GM12878 (cell line): ENCODE measurements around the gene MYO3B. TPM values are rescaled to one million over a fixed set of nuclear protein-coding genes. Genes with fewer than 3 reads are reported as not detected.

ENCODE experiments used
- ATAC-seq: fragments of 200-7000 bp; cut with Tn5 transposase; 3 replicates; pipeline ENCODE4 v1.9.1; 2020; ENCODE audit warnings: mild to moderate bottlenecking, moderate library complexity
- BruUV-seq: library from RNA; stranded (reverse); fragments of 400-500 nt; replicated peaks from 2 replicates; lab custom pipeline; 2021; lab: Mats Ljungman, UMichigan
- CTCF ChIA-PET: fragments of 300-600 bp; sonication (Branson Sonifier 250); formaldehyde crosslinking; extraction: SDS; loops from one replicate; lab custom pipeline; 2021; ENCODE audit warnings: inconsistent platforms; lab: Yijun Ruan, JAX
- POLR2A ChIA-PET: fragments of 350-600 bp; formaldehyde crosslinking; extraction: SDS; loops from one replicate; lab custom pipeline; 2021; ENCODE audit warnings: inconsistent platforms; lab: Charles Lee
- RAD21 ChIA-PET: fragments of 300-600 bp; sonication (Branson Sonifier 250); formaldehyde crosslinking; loops from one replicate; lab custom pipeline; 2023; ENCODE audit warnings: antibody characterized with exemption; ENCODE audit not compliant: unreplicated experiment; lab: Charles Lee
- SMC1A ChIA-PET: fragments of 300-600 bp; sonication (Branson Sonifier 250); formaldehyde crosslinking; loops from one replicate; lab custom pipeline; 2023; ENCODE audit not compliant: unreplicated experiment, uncharacterized antibody; lab: Charles Lee
- DNase-seq: peaks from one replicate; pipeline ENCODE4 v3.0.0-alpha.2; 2011; ENCODE audit warnings: low read depth, low spot score
- FAIRE-seq: peaks from 3 replicates; lab custom pipeline; 2011; peaks lifted over from hg19 to GRCh38; lab: Jason Lieb, UNC
- H2AFZ ChIP-seq: 2 replicates; pipeline ENCODE4 v1.6.0; 2011; ENCODE audit warnings: low read depth, low read length, control low read depth; ENCODE audit not compliant: control insufficient read depth
- H3K27ac ChIP-seq: 2 replicates; pipeline ENCODE4 v1.5.1; 2011; ENCODE audit warnings: control low read depth; ENCODE audit not compliant: control insufficient read depth, insufficient read depth
- H3K27me3 ChIP-seq, 2 experiments: replicated peaks in 1 of 2; 2 replicates each; pipeline versions ENCODE4 v1.6.0 to v1.6.1; 2011; ENCODE audit warnings: low read length in 1 of 2; ENCODE audit not compliant: control insufficient read depth in 2 of 2, insufficient read depth in 2 of 2
- H3K36me3 ChIP-seq, 2 experiments: 2 replicates each; pipeline ENCODE4 v1.5.1; 2011; ENCODE audit warnings: low read length in 1 of 2; ENCODE audit not compliant: control insufficient read depth in 2 of 2, insufficient read depth in 2 of 2
- H3K4me1 ChIP-seq: 2 replicates; pipeline ENCODE4 v1.6.1; 2011; ENCODE audit warnings: mild to moderate bottlenecking, low read length, moderate library complexity, mixed read lengths; ENCODE audit not compliant: control insufficient read depth, insufficient read depth
- H3K4me2 ChIP-seq: 2 replicates; pipeline ENCODE4 v1.6.0; 2011; ENCODE audit warnings: control low read depth; ENCODE audit not compliant: control insufficient read depth, insufficient read depth
- H3K4me3 ChIP-seq: fragments of 200-600 bp; sonication (generic); 2 replicates; pipeline ENCODE4 v1.5.1; 2016
- H3K79me2 ChIP-seq: 2 replicates; pipeline ENCODE4 v1.6.0; 2011; ENCODE audit warnings: low read length; ENCODE audit not compliant: control insufficient read depth, insufficient read depth
- H3K9ac ChIP-seq: 2 replicates; pipeline ENCODE4 v1.8.0; 2011; ENCODE audit warnings: low read length, control low read depth, mixed read lengths; ENCODE audit not compliant: control insufficient read depth, insufficient read depth
- H3K9me3 ChIP-seq: replicated peaks from 3 replicates; pipeline ENCODE4 v1.5.1; 2011; ENCODE audit warnings: mild to moderate bottlenecking, low read length; ENCODE audit not compliant: control insufficient read depth, insufficient read depth
- H4K20me1 ChIP-seq: 2 replicates; pipeline ENCODE4 v1.6.0; 2011; ENCODE audit not compliant: control insufficient read depth, insufficient read depth
- BHLHE40 ChIP-seq, 2 experiments: fragments of 450-650 bp in 1 of 2; IDR thresholded peaks; 2 replicates each; pipeline ENCODE4 v1.6.1; 2011 to 2017; ENCODE audit warnings: low read depth in 2 of 2, borderline replicate concordance in 1 of 2, improper control_type of control experiment in 1 of 2, low read length in 1 of 2, mild to moderate bottlenecking in 1 of 2
- DPF2 ChIP-seq: fragments of 450-650 bp; IDR thresholded peaks from 2 replicates; pipeline ENCODE4 v1.6.1; 2017; ENCODE audit warnings: mild to moderate bottlenecking
- ETV6 ChIP-seq, 2 experiments: fragments of 450-650 bp in 1 of 2; IDR thresholded peaks in 1 of 2; conservative IDR thresholded peaks in 1 of 2; 2 replicates each; pipeline ENCODE4 v1.6.1; 2014; ENCODE audit warnings: antibody characterized with exemption in 1 of 2, borderline replicate concordance in 1 of 2, low read depth in 1 of 2, mild to moderate bottlenecking in 1 of 2, moderate library complexity in 1 of 2
- KAT2A ChIP-seq: conservative IDR thresholded peaks from 2 replicates; pipeline ENCODE4 v1.6.1; 2011; ENCODE audit warnings: low read depth, low read length; ENCODE audit not compliant: control insufficient read depth
- MLLT1 ChIP-seq: fragments of 450-650 bp; IDR thresholded peaks from 2 replicates; pipeline ENCODE4 v1.6.1; 2016; ENCODE audit warnings: mild to moderate bottlenecking
- NR2C1 ChIP-seq: fragments of 450-650 bp; IDR thresholded peaks from 2 replicates; pipeline ENCODE4 v1.6.1; 2017; ENCODE audit warnings: antibody characterized with exemption, mild to moderate bottlenecking, moderate library complexity
- PML ChIP-seq: IDR thresholded peaks from 2 replicates; pipeline ENCODE4 v1.6.1; 2012; ENCODE audit warnings: low read length, inconsistent platforms
- RELB ChIP-seq: fragments of 450-650 bp; IDR thresholded peaks from 2 replicates; pipeline ENCODE4 v1.6.1; 2017; ENCODE audit warnings: low read depth, mild to moderate bottlenecking, moderate library complexity
- SP1 ChIP-seq: IDR thresholded peaks from one replicate; pipeline ENCODE4 v1.6.1; 2011; ENCODE audit warnings: low read depth, low read length
- WRNIP1 ChIP-seq: IDR thresholded peaks from 2 replicates; pipeline ENCODE4 v1.6.1; 2011; ENCODE audit warnings: low read depth, low read length, improper control_type of control experiment, borderline replicate concordance
- ZBTB40 ChIP-seq: fragments of 450-650 bp; IDR thresholded peaks from 2 replicates; pipeline ENCODE4 v1.6.1; 2016; ENCODE audit warnings: mild to moderate bottlenecking, moderate library complexity, borderline replicate concordance
- ZNF24 ChIP-seq: fragments of 450-650 bp; IDR thresholded peaks from 2 replicates; pipeline ENCODE4 v1.6.1; 2017; ENCODE audit warnings: antibody characterized with exemption, mild to moderate bottlenecking
- ZNF622 ChIP-seq: fragments of 450-650 bp; IDR thresholded peaks from 2 replicates; pipeline ENCODE4 v1.6.1; 2017; ENCODE audit warnings: mild to moderate bottlenecking, inconsistent platforms
- WGBS: methylation state at CpG from one replicate; pipeline ENCODE4 v1.1.6; 2016; ENCODE audit warnings: low lambda C conversion rate; ENCODE audit not compliant: insufficient replicate concordance, insufficient coverage; ENCODE audit errors: missing lambda C conversion rate; 5-methylcytosine and 5-hydroxymethylcytosine counted together
- in situ Hi-C: fragments of 300-500 bp; cut with MboI; formaldehyde crosslinking; loops from 9 replicates; pipeline ENCODE4 v1.14.3; 2018; ENCODE audit warnings: mixed read lengths
- intact Hi-C: fragments of 100-400 bp; cut with micrococcal nuclease; formaldehyde crosslinking; loops from one replicate; pipeline ENCODE4 v1.14.2; 2022; ENCODE audit not compliant: unreplicated experiment
- polyA plus RNA-seq, 11 experiments: library from polyadenylated mRNA; depleted of rRNA in 4 of 11; unstranded in 6 of 11; stranded (reverse) in 5 of 11; fragments of >200 nt; fragmentation: Nextera tagmentation in 4 of 11; fragmentation: Illumina TruSeq in 1 of 11; extraction: Ambion mirVana in 4 of 11; extraction: Trizol in 1 of 11; gene quantifications; 1 replicate in 1 of 11; 2 replicates in 10 of 11; pipeline versions ENCODE4 v1.2.1 to v1.2.3, GENCODE V29; 2011 to 2016; ENCODE audit warnings: inconsistent platforms in 2 of 11, missing spikeins in 2 of 11, low read depth in 1 of 11
- total RNA-seq, 4 experiments: library from RNA; depleted of rRNA in 3 of 4; stranded (reverse); fragments of >200 nt in 3 of 4; fragmentation: Illumina TruSeq in 1 of 4; extraction: Trizol in 1 of 4; gene quantifications; 2 replicates each; pipeline versions ENCODE4 v1.2.1 to v1.2.3, GENCODE V29; 2013 to 2021
- TF ChIP-seq, protein P1 (sequence below): IDR thresholded peaks from 2 replicates; pipeline ENCODE4 v1.6.1; 2011; ENCODE audit warnings: mild to moderate bottlenecking, low read depth, low read length, moderate library complexity; ENCODE audit not compliant: insufficient replicate concordance

Gene MYO3B
- total and polyA plus RNA-seq, 10 of the 15 experiments (the other 5 are each of a cell fraction or from before 2014, with no cell fraction given), result 1.1 to 7.1 (median 2.1) TPM

DNA sequence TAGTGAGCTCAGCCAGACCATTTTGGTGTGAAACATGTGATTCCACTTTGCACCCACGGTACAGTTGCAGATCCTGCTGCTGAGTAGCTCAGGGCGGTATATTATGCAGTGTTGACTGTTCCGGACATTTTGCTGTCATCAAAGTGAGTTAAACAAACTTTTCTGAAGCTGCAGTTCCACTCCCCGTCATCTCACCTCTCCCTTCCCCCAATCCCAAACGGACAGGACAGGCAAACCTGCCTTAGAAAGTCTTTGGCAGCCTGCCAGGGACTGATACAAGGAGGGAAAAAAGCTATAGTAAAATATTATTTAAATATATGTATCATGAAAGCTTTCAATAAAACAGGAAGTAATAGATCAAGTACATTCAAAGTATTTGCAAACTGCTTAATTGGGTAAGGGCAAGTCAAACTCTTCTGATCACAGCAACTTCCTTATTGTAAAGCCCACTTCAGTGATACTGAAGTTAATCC lies 501.7 kb downstream of the MYO3B start:
- WGBS, result 35% methylated on average over 5 of the region's 5 CpGs
- Histone ChIP-seq H3K4me1 (peaks cover 13% of the 10 kb centered on the region; the same call in 1 of the 2 replicates), H3K9ac (no peak overlapping the region), H3K4me2 (0 out of 2 replicates have a peak overlapping the region, but pooled peaks have one; percentile 4), H3K4me3 (no peak overlapping the region), H3K79me2 (no peaks in the 10 kb centered on the region), H4K20me1 (no peaks in the 10 kb centered on the region), H3K27ac (no peak overlapping the region), H2AFZ (no peak overlapping the region), H3K36me3 (no peaks in the 10 kb centered on the region), H3K9me3 (no peaks in the 10 kb centered on the region), H3K27me3 (peaks cover 0 to 2% of the 10 kb centered on the region in 2 experiments; a peak in 1 of 4 replicates)
- POLR2A ChIA-PET, result interaction anchor here (1.5 to 2.6 kb wide), 5 partner anchors 85 to 271 kb away, joined by 4 to 8 read pairs (median 6); partner anchors contain the start of gene ERICH2
- CTCF ChIA-PET, result interaction anchor here (0.6 to 2.7 kb wide), 23 partner anchors 9 to 599 kb away, joined by 3 to 11 read pairs (median 3); partner anchors contain the start of genes ERICH2 and GORASP2
- DNase-seq, result no peak
- no TSS peak for BruUV-seq
- SMC1A ChIA-PET, result interaction anchor here (0.7 to 4.3 kb wide), 45 partner anchors 8 to 1688 kb away, joined by 3 to 57 read pairs (median 3); partner anchors contain the start of genes ERICH2 and GAD1
- FAIRE-seq, result no peak
- intact Hi-C loops, result no loop called here
- RAD21 ChIA-PET, result interaction anchor here (0.5 to 3.1 kb wide), 32 partner anchors 10 to 1882 kb away, joined by 3 to 28 read pairs (median 4); partner anchors contain the start of gene ERICH2
- in situ Hi-C loops, result no loop called here
- peak; percentile 35; the same call in 1 of the 3 replicates for ATAC-seq
- TF ChIP-seq ZNF24, result no peak
- TF ChIP-seq KAT2A, result no peak
- TF ChIP-seq RELB, result no peak
- TF ChIP-seq BHLHE40 (IDR thresholded peaks at IDR 0.05; ENCODE audit: borderline replicate concordance in 1 of 2, low read depth in 2 of 2, low read length in 1 of 2), result peak in 1 of 2 experiments; percentile 20; a peak in 1 of 4 replicates
- no peak for TF ChIP-seq ZNF622
- TF ChIP-seq MLLT1, result peak; percentile 73; the same call in 1 of the 2 replicates
- no peak for TF ChIP-seq PML
- TF ChIP-seq NR2C1, result no peak
- TF ChIP-seq ETV6 (conservative IDR thresholded peaks at IDR 0.05 in 1 of 2, IDR thresholded peaks at IDR 0.05 in 1 of 2; ENCODE audit: borderline replicate concordance in 1 of 2, low read depth in 1 of 2), result no peak
- TF ChIP-seq, protein P1, sequence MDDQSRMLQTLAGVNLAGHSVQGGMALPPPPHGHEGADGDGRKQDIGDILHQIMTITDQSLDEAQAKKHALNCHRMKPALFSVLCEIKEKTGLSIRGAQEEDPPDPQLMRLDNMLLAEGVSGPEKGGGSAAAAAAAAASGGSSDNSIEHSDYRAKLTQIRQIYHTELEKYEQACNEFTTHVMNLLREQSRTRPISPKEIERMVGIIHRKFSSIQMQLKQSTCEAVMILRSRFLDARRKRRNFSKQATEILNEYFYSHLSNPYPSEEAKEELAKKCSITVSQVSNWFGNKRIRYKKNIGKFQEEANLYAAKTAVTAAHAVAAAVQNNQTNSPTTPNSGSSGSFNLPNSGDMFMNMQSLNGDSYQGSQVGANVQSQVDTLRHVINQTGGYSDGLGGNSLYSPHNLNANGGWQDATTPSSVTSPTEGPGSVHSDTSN, result no peak
- no peak for TF ChIP-seq WRNIP1
- TF ChIP-seq DPF2, result peak; percentile 26; the same call in 1 of the 2 replicates
- peak; percentile 17; the same call in 1 of the 2 replicates for TF ChIP-seq ZBTB40
- TF ChIP-seq SP1, result no peak
